ENCODE measurements around the gene GADL1. TPM values are rescaled to one million over a fixed set of nuclear protein-coding genes. Genes with fewer than 3 reads are reported as not detected.
A peak's percentile ranks its signal among the peaks of the same experiment; 100 is the strongest.

The GADL1 gene
- polyA plus RNA-seq, 1 donor (not counting 4 experiments of a cell fraction or from before 2014, with no cell fraction given), result not detected

GRCh38 chr3:30751610-30752299 lies 142.7 kb downstream of the GADL1 start:
- Histone ChIP-seq H4K20me1 (ENCODE audit: control insufficient read depth, extremely low read depth, insufficient read depth, low read length) (no peaks in the 10 kb centered on the region), H3K9me3 (ENCODE audit: control insufficient read depth, low read depth, low read length) (no peaks in the 10 kb centered on the region), H3K27me3 (ENCODE audit: control insufficient read depth, extremely low read depth, insufficient read depth, low read length) (no peaks in the 10 kb centered on the region), H2AFZ (ENCODE audit: control insufficient read depth, low read length) (no peak overlapping the region), H3K4me3 (ENCODE audit: control insufficient read depth in 2 of 3, extremely low read depth in 1 of 3, insufficient read depth in 2 of 3, low read depth in 1 of 3, low read length in 3 of 3) (no peak overlapping the region), H3K4me1 (ENCODE audit: control insufficient read depth, extremely low read depth, insufficient read depth, low read length) (peaks cover 14% of the 10 kb centered on the region), H3K4me2 (ENCODE audit: control insufficient read depth, extremely low read depth, insufficient read depth, low read depth, low read length) (no peak overlapping the region), H3K36me3 (ENCODE audit: control insufficient read depth in 2 of 2, extremely low read depth in 1 of 2, insufficient read depth in 2 of 2, low read length in 2 of 2) (no peaks in the 10 kb centered on the region), H3K9ac (ENCODE audit: control insufficient read depth, extremely low read depth, insufficient read depth, low read length) (no peak overlapping the region), H3K9me1 (ENCODE audit: control insufficient read depth, extremely low read depth, insufficient read depth, low read length) (no peaks in the 10 kb centered on the region), H3K27ac (ENCODE audit: control insufficient read depth, insufficient read depth, low read length) (no peak overlapping the region), H3K79me2 (ENCODE audit: control insufficient read depth, insufficient read depth, low read length) (no peaks in the 10 kb centered on the region)
- FAIRE-seq (no peak), DNase-seq (ENCODE audit: low read depth, low spot score) (no peak)
- dilution Hi-C loops (cut with MboI; ENCODE audit: extremely low pct_ligation_motif_present, low sequenced_read_pairs), result loop anchor here (25.0 kb wide), 1 partner anchor 386 kb away; no protein-coding TSS in a partner anchor
- TF ChIP-seq EZH2 (IDR thresholded peaks at IDR 0.05; ENCODE audit: low read length), result no peak
- peak in 2 of 3 experiments; percentile 20 to 55 for TF ChIP-seq CTCF (optimal IDR thresholded peaks at IDR 0.05 in 1 of 3, IDR thresholded peaks at IDR 0.05 in 1 of 3, conservative IDR thresholded peaks at IDR 0.05 in 1 of 3; ENCODE audit: extremely low read depth in 1 of 3, insufficient read depth in 2 of 3, low read length in 3 of 3)

GRCh38 chr3:30750967-30751366 lies 143.5 kb downstream of the GADL1 start:
- DNase-seq (ENCODE audit: low read depth, low spot score), result no peak
- H4K20me1 ChIP-seq (ENCODE audit: control insufficient read depth, extremely low read depth, insufficient read depth, low read length), result no peaks in the 10 kb centered on the region

More at GRCh38 chr3:30750967-30751366, 143.5 kb downstream of the GADL1 start:
- Histone ChIP-seq H3K9ac (ENCODE audit: control insufficient read depth, extremely low read depth, insufficient read depth, low read length) (no peak overlapping the region), H3K79me2 (ENCODE audit: control insufficient read depth, insufficient read depth, low read length) (no peaks in the 10 kb centered on the region), H3K4me1 (ENCODE audit: control insufficient read depth, extremely low read depth, insufficient read depth, low read length) (peaks cover 14% of the 10 kb centered on the region), H3K27me3 (ENCODE audit: control insufficient read depth, extremely low read depth, insufficient read depth, low read length) (no peaks in the 10 kb centered on the region), H3K4me2 (ENCODE audit: control insufficient read depth, extremely low read depth, insufficient read depth, low read depth, low read length) (no peak overlapping the region), H3K9me3 (ENCODE audit: control insufficient read depth, low read depth, low read length) (no peaks in the 10 kb centered on the region), H3K9me1 (ENCODE audit: control insufficient read depth, extremely low read depth, insufficient read depth, low read length) (no peaks in the 10 kb centered on the region), H3K27ac (ENCODE audit: control insufficient read depth, insufficient read depth, low read length) (no peak overlapping the region), H3K36me3 (ENCODE audit: control insufficient read depth in 2 of 2, extremely low read depth in 1 of 2, insufficient read depth in 2 of 2, low read length in 2 of 2) (no peaks in the 10 kb centered on the region), H2AFZ (ENCODE audit: control insufficient read depth, low read length) (no peak overlapping the region), H3K4me3 (ENCODE audit: control insufficient read depth in 2 of 3, extremely low read depth in 1 of 3, insufficient read depth in 2 of 3, low read depth in 1 of 3, low read length in 3 of 3) (no peak overlapping the region)
- TF ChIP-seq CTCF (optimal IDR thresholded peaks at IDR 0.05 in 1 of 3, IDR thresholded peaks at IDR 0.05 in 1 of 3, conservative IDR thresholded peaks at IDR 0.05 in 1 of 3; ENCODE audit: extremely low read depth in 1 of 3, insufficient read depth in 2 of 3, low read length in 3 of 3) (no peak), EZH2 (IDR thresholded peaks at IDR 0.05; ENCODE audit: low read length) (no peak)
- FAIRE-seq, result no peak
- dilution Hi-C loops (cut with MboI; ENCODE audit: extremely low pct_ligation_motif_present, low sequenced_read_pairs), result loop anchor here (25.0 kb wide), 1 partner anchor 386 kb away; no protein-coding TSS in a partner anchor
